Activated CD4-positive, alpha-beta T cell treated with anti-CD3 and anti-CD28 coated beads, Interleukin-2, amount 50 U/mL, for 16 hours (primary cell): ENCODE results near the gene PARK7.
A peak's percentile ranks its signal among the peaks of the same experiment; 100 is the strongest.
"Not testable (repeated sequence)": the region's sequence is repeated elsewhere in the genome, so short reads cannot be mapped to it uniquely, and the experiment has no call there.

ENCODE experiments used
- DNase-seq: peaks from one replicate; pipeline ENCODE4 v3.0.0-alpha.2; 2020

The PARK7 gene

DNA sequence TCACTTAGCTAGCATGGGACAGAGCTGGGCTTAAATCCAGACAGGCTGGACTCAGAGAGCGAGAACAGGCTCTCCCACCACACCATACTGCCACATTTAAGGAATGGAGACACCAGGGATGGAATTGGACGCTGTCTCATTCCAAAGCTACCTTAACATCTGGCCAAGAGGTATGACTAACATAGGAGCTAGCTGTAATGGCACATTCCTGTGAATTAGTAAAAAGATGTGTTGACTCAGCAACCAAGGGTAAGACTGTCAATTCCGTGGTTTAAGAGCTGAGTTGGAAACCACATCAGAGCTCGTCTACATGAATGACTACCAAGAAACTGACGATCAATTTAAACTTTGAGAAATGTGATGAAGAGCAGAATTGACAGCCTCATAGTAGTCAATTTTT is 12.6 kb upstream of the PARK7 start:
- DNase-seq = peak; percentile 92

DNA sequence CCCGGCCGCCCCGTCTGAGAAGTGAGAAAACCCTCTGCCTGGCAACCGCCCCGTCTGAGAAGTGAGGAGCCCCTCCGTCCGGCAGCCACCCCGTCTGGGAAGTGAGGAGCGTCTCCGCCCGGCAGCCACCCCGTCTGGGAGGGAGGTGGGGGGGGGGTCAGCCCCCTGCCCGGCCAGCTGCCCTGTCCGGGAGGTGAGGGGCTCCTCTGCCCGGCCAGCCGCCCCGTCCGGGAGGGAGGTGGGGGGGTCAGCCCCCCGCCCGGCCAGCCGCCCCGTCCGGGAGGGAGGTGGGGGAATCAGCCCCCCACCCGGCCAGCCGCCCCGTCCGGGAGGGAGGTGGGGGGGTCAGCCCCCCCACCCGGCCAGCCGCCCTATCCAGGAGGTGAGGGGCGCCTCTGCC is 8.7 kb upstream of the PARK7 start:
- not testable (repeated sequence) for DNase-seq

DNA sequence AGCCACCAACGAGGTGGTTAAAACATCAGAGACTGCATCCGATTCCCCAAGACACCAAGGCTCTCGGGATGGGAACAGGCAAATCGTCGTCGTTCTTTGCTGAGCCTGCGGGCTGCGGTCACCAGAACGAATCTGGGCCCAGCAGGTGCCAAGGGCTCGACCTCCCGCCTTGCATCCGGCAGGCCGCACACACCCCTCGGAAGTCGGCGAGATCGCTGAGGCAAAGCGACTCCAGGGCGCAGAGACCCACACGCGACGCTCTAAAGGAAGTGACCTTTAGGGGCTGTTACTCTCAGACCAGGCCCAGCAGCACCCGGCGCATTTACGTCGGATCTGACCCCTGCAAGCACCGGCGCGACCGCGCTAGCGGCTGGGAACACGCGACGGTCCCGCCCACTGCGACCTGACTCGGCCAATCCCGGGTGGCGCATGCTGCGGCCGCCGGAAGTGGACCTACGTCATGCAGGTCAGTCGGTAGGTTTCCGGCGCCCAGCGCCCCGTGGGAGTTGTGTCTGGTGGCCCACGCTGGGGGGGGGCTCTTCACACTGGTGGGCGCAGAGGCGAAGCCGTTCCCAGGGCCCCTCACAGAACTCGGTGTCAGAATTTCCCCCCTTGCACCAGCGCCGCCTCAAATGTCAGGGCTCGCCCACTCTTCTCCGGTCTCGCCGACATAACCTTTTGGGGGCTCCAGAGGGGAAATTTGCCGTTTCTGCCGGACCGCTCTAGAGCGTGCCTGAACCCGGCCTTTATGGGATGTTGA is 7.5 kb upstream of the PARK7 start:
- DNase-seq = peak; percentile 95

DNA sequence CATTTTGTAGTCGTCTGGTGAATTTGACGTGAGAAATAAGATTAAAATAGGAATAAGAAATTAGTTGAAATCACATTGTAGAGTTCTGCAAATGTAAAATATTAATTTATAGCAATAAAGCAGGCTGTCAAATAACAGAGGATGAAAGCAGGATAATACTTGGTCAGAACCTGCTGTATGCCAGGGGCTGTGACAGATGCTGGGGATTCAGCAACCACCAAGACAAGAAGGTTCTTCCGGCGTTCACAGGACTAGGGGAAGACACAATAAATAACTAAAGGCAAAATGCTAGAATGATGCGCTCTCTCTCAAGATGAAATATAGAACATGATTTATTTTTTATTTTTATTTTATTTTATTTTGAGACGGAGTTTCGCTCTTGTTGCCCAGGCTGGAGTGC is 6.8 kb upstream of the PARK7 start:
- DNase-seq = no peak

DNA sequence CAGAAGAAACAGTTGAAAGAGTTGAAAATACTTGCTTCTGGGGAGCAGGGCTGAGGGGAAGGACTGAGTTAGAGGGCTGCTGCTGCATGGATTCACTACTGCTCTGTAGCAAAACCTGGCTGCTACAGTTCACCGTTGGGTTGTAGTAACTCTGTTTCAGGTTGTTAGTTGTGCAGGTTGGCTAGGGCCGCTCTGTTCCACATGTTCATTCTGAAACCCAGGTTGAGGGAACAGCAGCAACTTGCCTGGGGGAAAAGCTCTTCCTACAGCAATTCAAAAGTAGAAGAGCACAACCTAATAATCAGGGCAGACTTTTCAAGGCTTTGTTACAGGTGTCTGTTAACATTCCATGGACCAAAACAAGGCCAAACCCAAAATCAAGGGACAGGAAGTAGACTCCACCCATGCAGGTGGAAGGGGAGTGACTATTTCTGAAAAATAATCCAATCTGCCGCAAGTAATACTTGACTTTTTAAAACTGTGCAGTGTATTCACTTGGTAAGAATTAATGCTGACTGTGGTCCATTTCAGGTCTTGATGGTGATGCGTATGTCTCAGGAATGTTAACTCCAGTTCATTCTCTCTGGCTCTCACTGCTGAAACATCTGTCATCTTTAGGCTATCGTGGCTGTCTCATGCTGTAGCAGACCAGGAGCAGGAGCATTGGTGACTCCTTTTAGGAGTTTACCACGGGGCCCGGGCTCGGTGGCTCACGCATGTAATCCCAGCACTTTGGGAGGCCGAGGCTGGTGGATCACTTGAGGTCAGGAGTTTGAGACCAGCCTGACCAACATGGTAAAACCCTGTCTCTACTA is 5.1 kb upstream of the PARK7 start:
- no peak for DNase-seq

DNA sequence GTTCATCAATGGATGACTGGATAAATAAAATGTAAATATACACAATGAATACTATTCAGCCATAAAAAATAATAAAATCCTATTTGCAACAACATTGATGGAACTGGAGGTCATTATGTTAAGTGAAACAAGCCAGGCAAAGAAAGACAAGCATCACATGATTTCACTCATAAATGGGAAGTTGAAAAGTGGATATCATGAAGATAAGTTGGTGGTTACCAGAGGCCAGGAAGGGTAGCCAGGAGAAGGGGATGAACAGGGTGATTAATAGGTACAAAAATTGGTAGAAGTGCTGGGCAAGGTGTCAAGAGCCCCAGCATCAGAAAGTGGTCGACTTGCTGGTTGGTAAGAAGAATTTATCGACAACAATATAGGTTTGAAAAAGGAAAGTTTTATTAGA is 1.3 kb upstream of the PARK7 start:
- no peak for DNase-seq

DNA sequence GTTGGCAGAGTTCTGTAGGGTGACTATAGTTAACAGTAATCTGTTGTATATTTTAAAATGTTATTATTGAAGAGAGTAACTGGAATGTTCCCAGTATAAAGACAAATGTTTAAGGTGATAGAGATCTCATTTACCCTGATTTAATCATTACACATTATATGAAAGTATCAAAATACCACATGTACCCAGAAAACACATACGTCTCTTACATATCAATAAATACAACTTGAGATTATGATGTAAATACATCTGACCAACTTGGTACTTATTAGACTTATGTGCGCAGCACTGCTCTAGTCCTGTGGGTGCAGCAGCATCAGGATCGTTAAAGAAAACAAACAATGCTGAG is 670 bp upstream of the PARK7 start:
- no peak for DNase-seq

DNA sequence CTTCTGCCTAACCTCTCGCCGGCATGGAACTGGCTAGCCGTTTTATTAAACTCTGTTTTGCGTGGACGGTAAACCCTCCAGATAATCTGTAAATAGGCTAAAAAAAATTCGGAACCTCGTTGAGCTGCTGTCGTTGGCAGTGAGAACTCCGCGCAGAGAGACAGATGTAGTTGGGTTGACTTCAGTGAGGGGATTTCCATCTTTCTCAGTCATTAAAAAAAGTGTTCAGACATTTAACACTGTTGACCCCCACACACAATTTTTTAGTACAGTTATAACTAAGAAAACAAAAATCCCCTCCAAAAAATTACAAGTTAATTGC is 464 bp downstream of the PARK7 start:
- DNase-seq = no peak

DNA sequence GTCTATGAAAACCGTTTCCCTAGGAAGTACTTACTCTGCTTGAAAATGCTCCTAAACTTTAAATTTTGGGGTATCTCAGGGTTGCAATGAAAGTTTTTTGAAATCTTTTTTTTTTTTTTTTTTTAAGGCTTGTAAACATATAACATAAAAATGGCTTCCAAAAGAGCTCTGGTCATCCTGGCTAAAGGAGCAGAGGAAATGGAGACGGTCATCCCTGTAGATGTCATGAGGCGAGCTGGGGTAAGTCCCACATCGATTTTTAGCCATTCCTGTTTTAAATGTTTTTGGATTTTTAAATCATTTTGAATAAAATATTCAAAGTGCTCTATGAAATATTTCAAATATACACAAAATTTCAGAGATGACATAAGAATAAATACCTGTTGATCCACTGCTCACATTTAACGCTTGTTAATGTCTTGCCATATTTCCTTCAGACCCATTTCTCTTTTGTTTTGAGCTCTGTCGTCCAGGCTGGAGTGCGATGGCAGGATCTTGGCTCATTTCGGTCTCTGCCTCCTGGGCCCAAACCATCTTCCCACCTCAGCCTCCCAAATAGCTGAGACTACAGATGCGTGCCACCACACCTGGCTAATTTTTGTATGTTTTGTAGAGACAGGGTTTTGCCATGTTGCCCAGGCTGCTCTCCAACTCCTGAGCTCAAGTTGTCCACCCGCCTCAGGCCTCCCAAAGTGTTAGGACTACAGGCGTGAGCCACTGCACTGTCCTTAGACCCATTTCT is 1.3 kb downstream of the PARK7 start:
- no peak for DNase-seq

DNA sequence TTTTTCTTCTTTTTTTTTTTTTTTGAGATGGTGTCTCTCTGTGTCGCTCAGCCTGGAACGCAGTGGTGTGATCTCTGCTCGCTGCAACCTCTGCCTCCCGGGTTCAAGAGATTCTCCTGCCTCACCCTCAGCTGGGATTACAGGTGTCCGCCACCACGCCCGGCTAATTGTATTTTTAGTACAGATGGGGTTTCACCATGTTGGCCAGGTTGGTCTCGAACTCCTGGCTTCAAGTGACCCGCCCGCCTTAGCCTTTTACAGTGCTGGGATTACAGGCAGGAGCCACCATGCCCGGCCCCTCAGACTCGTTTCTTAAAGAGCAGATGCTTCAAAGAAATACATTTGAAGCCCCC is 1.8 kb downstream of the PARK7 start:
- DNase-seq = not testable (repeated sequence)

DNA sequence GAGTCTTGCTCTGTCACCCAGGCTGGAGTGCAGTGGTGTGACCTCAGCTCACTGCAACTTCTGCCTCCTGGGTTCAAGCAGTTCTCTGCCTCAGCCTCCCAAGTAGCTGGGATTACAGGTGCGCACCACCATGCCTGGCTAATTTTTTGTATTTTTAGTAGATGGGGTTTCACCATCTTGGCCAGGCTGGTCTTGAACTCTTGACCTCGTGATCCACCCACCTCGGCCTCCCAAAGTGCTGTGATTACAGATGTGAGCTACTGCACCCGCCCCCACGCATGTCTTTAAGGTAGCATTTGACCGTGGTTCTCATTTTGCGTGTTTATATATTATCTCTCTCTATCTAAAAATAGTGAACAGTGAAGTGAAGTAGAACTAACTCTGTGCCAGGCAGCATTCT is 2.3 kb downstream of the PARK7 start:
- DNase-seq = not testable (repeated sequence)

DNA sequence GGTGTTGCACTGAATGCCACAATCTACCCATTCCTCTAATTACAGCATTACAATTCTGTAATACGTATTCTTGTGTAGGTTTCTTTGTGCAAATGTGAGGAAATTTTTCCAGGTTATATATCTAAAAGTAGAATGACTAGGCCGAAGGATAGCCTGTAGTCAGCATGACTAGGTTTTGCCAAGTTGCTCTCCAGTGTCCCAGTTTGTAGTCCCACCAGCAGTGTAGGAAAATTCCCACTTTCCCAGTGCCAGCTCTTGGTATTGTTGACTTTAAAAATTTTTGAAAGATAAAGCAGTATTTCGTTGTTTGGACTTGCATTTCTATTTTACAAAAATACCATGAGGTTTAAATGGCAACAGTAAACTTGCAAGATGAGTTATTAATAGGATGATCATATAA is 3.0 kb downstream of the PARK7 start:
- DNase-seq = no peak

DNA sequence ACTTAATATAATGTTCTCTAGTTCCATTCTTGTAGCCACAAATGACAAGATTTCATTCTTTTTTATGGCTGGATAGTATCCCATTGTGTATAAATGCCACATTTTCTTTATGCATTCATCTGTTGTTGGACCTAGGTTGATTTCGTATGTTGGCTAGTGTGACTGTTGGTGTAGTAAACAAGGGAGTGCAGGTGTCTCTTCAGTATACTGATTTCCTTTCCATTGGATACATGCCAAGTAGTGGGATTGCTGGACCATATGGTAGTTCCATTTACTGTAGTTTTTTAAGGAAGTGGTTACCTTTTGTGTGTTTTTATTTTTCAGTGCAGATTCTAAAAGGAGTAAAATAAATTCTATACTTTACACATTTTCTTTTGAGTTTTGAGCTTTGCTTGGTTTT is 5.7 kb downstream of the PARK7 start:
- no peak for DNase-seq

DNA sequence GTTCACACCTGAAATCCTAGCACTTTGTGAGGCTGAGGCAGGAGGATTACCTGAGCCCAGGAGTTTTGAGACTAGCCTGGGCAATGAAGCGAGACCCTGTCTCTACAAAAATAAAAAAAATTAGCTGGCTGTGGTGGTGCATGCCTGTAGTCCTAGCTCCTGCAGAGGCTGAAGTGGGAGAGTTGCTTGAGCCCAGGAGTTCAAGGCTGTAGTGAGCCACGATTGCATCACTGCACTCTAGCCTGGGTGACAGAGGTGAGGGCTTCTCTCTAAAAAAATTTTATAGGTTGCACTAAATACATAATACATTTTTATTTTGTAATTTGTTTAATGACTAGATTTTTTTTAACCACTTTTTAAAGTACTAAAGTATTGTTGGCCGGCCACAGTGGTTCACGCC is 6.1 kb downstream of the PARK7 start:
- no peak for DNase-seq

DNA sequence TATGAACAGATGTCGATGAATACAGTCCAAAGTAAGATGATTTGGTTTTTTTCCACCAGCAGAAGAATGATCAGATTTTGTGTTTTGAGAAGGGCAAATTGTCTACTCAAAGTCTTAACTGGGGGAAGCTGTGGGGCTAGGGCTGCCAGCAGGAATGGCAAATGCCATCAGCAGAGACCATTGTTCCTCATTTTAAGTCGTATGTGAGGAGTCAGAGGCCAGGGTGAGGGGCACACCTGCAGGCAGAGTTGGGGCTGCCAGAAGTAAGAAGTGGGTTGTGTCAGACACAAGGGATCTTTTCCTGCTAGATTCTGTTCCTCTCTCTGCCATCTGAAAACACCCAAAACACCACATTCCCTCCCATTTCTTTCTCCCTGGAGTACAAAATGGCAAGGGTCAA is 8.7 kb downstream of the PARK7 start:
- no peak for DNase-seq

DNA sequence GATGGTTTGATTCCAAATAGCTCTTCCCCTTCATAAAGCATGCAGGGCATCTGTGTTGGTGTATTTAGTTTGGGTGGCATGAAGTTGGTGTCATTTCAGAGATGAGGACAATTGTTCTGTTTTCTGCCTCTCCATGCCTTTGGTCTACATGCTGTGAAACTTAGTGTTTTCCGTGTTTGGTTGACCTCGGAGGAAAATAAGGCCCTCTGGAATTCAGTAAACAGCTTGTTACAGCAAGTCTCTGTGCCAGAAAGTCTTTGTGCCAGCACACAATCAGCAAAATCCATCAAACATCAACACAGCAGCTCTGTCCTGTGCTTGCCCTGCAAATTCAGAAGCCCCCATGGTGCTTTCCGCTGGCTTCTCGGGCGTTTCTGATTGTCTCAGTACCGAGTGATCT is 9.5 kb downstream of the PARK7 start:
- no peak for DNase-seq

DNA sequence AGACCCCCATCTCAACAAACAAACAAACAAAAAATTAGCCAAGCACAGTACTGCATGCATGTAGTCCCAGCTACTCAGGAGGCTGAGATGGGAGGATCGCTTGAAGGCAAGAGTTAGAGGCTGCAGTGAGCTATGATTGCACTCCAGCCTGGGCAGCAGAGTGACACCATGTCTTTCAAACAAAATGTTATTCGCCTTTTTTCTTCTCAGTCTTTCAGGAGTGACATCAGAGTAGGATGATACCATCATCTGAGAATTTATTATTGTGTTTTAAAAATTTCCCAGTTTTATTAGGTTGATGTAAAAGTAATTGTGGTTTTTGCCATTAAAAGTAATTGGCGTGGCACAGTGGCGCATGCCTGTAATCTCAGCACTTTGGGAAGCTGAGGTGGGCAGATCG is 10.8 kb downstream of the PARK7 start:
- DNase-seq = no peak

DNA sequence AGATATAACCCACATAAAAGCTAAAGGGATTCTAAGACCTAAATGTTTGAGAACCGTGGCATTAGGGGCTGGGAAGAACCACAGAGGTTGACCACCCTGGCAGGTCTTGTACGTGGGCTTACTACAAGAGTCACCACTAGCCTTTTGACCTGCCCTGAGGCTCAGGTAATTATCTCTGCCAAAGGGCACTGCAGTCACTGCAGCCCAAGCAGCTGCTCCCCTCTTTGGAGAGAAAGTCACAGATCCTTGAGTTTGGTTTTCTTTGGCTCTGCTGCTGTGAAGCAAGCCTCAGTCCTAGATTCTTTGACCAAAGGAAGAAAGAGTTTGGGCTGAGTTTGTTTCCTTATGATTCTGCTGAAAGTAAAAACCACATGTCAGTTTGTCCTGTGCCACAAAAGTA is 11.6 kb downstream of the PARK7 start:
- no peak for DNase-seq

DNA sequence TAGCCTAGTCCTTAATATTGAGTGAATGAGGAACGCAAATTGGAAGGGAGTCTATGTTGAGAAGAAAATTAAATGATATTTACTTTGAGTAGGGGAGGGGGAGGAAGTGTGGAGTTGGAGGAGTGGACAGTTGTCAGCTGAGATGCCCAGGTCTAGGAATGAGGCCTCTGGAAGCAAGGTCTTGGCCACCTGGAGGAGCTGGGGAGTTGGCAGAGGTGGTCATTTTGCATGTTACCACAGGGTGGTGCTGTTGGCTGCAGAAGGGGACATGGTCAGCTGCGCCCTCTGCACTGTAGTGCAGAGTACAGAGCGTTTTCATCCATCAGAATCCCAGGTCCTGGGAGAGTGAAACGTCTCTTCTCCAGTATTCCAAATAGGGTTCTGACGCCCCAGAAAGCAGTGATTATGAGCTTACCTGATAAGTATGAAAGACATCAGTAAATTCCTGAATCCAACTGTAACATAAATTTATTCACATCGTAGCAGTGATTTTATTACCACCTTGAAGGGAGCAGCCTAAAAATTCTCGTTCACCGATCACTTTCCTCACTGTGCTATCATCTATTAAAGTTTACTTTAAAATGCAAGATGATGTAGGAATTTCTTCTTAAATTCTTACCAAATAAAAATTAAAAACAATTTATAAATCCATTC is 13.8 kb downstream of the PARK7 start:
- DNase-seq = peak; percentile 37

DNA sequence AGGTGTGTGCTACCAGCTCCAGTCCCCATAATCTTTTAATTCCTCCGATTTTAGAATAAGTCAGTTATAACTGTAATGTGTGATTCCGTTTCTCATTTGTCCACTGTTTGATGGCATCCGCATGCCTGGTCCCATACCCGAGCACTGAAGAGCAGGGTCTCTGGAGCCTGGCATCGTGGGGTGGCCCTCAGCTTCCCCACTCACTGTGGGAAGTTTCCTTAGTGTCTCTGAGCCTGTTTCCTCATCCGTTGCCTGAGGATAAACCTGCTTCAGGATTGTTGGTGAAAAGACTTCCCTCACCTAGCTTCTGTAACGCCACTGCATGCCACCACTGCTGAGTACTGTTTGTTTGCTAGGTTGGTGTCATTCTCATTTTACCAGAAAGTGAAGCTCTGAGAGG is 19.5 kb downstream of the PARK7 start:
- no peak for DNase-seq

DNA sequence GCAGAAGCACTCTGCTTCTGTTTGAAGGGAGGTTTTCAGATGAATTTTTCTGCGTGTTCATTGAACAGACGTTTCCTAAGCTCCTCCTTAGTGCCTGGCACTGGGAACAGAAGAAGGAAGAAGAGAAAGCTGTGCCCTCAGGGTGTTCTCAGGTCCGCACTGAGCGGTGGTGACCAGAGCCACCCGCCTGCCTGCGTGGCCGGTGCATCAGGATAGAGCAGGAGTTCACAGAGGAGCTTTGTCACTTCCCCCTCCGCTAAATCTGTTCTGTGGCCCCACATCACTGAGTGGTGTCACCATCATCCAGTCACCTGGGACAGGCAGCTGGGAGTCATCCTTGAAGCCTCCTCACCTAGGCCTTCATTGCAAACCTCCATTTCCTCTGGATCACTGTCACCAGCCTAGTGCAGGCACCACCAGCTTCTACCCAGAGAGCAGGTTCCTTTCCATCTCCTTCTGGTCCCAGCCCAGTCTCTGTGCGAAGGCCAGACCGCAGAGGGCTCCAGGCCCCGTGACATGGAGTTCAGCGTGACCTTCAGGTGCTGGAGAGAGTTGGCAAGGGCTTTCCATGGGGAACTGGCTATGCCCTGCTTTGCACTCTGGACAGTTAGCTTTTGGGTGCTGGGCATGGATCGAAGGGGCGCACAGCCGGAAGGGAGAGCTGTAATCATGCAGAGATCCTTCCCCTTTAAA is 21.7 kb downstream of the PARK7 start:
- DNase-seq = no peak

DNA sequence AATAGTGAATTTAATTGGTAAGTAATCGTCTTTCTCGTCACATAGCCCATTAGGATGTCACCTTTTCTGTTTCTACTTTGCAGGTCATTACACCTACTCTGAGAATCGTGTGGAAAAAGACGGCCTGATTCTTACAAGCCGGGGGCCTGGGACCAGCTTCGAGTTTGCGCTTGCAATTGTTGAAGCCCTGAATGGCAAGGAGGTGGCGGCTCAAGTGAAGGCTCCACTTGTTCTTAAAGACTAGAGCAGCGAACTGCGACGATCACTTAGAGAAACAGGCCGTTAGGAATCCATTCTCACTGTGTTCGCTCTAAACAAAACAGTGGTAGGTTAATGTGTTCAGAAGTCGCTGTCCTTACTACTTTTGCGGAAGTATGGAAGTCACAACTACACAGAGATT is 23.3 kb downstream of the PARK7 start:
- DNase-seq = no peak
